NCI-H446 treated with DMSO at 0.1 percent for 48 hours (cell line): ENCODE data around the gene SCAI.
"Not testable (repeated sequence)": the region's sequence is repeated elsewhere in the genome, so short reads cannot be mapped to it uniquely, and the experiment has no call there.

ENCODE experiments used
- DNase-seq: peaks from one replicate; lab custom pipeline; 2025; lab: John Stamatoyannopoulos, UW

The SCAI gene

DNA sequence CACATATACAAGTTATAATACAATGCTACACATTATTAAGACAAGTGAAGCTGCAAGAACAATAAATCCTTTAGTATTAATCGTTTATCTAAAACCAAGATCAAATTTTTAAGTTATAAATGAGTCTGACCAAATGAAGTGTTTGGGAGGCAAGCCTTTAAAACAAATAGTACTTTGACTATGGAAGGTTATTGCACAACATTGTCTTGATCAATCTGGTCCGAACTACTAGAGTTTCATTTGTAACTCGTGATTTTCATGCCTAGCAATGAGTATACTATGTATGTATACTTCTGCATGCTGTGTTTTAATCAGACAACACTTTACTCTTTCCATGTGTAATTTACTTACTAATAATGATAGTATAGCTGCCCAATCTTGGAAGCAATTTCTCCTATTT lies 115.3 kb downstream of the SCAI start:
- DNase-seq: no peak

DNA sequence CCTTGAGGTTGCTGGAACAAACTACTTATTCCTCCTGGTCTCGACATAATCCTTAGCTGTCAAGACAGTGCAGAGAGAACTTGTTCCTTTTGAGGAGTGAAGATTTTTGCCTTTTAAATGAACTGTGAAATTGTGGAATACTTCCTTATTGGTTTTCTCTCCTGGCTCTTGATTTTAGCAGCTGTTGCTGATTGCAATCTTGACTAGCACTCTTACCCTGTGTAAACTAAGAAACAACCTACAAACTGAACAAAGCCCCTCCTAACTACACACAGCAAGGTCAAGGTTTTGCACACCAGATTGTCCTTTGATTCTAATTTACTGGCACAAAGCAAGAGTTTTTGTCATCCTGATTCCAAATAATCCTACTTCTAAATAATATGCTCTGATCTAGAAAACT lies 118.4 kb downstream of the SCAI start:
- DNase-seq: no peak

DNA sequence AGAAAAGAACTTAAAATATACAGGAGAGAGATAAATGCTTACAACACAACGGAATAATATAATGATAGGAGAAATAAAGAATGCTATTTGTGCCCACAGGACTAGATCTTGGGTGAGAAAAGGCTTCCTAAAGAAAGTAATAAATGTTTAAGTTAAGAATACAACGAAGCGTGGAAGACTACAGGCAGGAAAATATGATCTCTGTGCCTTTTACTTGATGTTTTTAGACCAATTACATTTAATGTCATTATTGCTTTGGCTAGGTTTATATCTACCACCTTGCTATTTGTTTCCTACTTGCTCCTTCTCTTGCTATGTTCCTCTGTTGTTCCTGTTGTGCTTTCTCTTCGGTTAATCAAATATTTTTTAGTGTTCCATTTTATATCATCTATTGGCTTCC lies 122.3 kb downstream of the SCAI start:
- no peak for DNase-seq

DNA sequence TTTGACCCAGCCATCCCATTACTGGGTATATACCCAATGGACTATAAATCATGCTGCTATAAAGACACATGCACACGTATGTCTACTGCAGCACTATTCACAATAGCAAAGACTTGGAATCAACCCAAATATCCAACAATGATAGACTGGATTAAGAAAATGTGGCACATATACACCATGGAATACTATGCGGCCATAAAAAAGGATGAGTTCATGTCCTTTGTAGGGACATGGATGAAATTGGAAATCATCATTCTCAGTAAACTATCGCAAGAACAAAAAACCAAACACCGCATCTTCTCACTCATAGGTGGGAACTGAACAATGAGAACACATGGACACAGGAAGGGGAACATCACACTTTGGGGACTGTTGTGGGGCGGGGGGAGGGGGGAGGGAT lies 127.7 kb downstream of the SCAI start:
- DNase-seq: not testable (repeated sequence)

DNA sequence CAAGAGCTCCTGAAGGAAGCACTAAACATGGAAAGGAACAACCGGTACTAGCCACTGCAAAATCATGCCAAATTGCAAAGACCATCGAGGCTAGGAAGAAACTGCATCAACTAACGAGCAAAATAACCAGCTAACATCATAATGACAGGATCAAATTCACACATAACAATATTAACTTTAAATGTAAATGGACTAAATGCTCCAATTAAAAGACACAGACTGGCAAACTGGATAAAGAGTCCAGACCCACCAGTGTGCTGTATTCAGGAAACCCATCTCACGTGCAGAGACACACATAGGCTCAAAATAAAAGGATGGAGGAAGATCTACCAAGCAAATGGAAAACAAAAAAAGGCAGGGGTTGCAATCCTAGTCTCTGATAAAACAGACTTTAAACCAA lies 131.3 kb downstream of the SCAI start:
- not testable (repeated sequence) for DNase-seq

DNA sequence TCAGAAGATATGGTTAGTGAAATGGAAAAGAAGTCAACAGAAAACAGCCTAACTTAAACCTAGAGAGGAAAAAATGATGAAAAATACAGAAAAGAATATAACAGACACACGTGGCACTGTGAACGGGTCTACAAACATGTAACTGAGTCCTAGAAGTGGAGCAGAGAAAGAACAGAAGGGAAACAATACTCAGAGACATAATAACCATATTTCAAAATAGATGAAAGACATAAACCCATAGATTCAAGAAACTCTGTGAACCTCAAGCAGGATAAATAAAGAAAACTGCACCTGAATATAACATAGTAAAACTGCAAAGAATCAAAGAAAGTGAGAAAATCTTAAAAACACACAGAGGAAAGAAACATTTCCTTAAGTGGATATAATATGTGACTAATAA lies 134.7 kb downstream of the SCAI start:
- no peak for DNase-seq

DNA sequence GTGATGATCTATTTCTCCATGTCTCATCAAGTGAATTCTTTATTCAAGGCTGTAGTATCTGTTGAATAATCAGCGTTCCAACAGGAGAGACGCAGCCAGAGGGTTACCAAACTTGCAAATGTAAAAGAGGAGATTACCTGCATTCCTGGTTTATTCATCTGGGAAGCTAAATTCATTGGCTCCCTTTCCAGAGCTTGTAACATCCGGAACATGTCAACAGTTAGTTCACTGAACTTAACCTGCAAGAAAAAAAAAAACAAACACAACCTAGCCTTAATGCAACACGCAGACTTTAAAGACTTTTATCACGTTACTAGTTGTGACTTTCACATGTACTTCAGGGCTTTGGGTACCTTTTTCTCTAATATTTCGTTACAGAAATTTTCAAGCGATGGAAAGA lies 140.0 kb downstream of the SCAI start:
- DNase-seq: no peak

DNA sequence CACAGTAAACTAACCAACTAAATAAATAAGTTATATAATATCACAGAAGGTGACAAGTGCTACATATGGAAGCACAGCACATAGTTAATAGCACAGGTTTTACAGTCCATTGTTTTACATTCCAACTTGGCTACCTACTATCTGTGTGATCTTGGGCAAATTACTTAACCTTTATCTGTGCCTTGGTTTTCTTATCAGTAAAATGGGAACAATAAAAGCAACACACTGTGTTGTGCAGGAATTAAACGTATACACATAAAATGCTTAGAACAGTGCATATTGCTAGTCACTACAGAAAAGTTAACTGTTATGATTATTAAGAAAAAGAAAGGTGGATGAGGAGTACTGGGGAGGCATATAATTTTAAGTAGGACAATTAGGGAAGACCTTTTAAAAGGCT lies 159.6 kb downstream of the SCAI start:
- no peak for DNase-seq

DNA sequence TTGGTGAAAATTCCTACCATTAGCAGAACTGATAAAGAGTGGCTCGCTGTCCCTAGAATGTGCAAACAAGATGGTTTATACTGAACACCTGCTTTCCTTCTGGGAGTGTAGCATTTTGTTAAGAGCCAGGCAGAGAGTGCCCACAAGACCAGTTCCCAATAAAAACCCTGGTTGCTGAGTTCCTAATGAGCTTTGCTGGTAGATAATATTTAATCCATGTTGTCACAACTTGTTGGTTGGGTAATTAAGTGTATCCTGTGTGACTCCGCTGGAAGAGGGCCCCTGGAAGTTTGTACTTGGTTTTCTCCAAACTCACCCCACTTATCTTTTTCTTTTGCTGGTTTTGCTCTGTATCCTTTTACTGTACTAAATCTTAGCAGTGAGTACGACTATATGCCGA lies 162.9 kb downstream of the SCAI start:
- no peak for DNase-seq

DNA sequence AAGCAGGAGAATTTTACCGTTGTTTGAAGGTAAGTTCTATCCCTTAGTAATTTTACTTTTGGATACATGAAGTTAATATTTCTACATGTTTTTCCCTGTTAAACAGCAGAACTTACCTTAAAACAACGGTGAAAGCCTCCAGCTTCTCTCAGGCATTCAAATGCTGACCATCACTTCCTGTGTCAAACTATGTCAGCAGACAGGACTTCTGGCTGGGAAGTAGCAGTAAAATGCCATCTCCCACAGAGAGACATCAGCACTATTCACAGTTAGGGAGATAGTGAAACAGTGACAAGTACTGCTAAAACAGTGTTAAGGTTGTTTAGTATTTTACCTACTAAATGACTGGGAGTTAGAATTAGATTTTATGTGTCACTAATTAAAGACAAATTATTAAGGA lies 168.2 kb downstream of the SCAI start:
- no peak for DNase-seq

DNA sequence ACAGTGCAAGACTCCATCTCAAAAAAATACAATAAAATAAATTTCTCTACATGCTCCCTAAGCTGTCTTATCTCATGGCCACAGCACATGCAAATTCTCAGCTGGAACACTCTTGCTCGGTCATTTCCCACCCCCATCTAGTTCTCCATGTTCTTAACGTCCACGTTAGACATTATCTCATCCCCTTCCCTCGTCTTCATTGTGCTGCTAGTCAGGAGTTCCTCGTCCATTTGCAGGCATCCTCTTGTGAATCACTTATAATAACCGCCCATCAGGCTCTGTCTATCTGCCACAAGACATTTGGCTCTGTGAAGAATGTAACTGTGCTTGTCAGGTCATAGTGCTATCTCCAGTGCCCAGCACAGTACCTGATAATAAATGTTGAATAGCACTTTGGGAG lies 169.5 kb downstream of the SCAI start:
- DNase-seq: no peak

DNA sequence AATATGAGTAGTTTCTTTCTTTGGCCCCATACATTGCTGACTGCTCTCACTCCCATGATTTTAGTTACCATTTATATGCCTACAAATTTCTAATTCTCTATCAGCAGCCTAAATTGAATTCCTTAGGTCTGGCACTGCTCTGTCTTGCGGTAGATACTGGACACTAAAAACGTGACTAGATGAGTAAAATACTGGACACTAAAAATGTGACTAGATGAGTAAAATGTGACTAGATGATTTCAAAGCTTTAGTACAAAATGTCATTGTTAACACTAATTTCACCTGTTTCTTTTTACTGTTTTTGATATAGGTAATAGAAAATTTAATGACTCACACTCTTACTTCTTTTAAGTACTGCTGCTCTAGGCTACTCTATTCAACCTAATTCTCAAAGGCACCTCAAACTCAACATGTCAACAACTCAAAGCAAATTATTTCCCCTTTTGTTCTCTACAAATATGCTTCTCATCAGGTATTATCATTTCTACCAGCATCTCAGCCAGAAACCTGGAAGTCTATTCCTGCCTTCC lies 171.0 kb downstream of the SCAI start:
- no peak for DNase-seq

DNA sequence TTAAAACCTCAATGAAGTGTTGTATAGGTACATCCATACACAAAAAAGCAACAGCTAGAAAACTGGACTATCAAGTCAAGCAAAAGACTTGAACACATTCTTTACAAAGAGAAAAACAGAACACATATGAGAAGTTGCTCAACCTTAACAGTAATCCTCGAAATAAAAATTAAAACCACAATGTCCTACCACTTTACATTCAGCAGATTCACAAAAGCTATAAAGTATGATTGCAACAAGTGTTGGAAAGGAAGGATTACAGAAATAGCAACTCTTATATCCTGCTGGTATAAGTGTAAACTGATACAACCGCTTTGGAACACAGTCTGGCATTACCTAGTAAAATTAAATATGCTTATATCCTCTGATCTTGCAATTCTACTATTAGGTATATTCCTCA lies 173.9 kb downstream of the SCAI start:
- DNase-seq: no peak

DNA sequence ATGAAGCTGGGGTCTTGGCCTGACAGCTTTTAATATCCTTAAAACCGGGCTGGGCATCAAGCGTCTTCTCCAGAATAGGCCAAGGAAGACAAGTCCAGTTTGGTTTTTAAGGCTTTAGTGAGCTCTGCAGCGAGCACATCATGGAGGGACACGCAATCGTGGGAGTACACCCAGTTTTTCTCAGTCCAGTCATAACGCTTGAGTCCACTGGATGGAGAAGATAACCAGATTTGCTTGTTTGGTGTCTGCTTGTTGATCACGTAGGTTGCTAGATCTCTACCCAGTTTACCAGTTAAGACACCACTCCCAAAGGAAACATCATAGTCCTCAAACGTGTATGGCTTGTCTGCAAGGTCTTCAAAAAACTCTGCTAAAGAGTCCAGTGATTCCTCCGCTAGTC lies 175.1 kb downstream of the SCAI start:
- DNase-seq: no peak

DNA sequence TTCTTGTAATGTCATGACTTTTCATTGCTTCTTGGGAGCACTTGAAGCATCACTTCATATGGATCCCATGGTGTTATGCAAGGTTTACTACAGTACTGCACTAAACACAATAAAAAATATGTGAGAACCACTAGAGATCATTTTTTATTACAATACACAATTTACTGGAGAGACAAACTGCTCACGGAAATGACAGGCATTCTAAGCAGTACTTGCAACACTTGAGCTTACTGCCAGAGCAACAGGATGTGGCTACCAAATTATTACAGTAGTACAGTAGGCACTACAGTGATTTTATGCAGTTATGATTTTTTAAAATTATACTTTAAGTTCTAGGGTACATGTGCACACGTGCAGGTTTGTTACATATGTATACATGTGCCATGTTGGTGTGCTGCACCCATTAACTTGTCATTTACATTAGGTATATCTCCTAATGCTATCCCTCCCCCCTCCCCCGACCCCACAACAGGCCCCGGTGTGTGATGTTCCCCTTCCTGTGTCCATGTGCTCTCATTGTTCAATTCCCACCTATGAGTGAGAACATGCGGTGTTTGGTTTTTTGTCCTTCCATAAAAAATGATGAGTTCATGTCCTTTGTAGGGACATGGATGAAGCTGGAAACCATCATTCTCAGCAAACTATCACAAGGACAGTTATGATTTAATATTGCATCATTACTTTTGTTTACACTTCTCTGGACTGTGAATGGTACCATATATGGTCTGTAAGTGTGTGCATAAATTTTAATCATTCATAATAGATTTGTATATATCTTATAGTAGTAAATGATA lies 177.4 kb downstream of the SCAI start:
- not testable (repeated sequence) for DNase-seq

DNA sequence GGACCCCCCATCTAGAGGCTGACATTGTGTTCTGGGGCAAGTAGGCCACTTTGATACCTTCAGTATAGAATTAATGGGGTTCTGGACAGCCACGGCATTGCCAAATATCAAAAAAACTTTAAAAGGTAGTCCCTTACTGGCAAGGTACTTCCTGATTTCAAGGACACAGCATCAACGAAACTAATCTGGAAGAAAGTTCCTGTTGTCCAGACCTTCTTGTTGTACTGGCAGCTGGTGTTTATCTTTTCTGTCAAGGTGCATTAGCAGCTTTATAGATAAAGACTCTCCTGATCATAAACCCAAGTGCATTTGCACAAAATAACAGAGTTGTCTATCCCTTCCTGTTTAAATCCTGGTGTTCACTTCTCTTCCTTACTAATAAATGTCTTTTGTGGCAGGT lies 178.7 kb downstream of the SCAI start:
- DNase-seq: no peak

DNA sequence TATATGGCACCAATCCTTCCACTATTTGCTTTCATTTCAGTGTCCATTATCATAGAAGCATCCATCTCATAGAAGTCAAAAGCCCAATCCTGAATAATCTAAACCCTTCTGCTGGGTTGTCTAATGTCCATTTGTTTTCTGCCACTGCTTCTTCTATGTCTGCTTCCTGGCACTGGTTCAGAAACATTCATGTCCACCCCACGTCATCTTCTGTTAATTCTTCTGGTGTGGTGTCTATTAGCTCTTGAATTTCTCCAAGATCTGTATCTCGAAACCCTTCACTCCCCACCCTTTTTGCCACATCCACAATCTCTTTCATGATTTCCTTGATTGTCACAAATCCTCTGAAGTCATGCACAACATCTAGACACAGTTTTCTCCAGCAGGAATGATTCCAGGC lies 179.3 kb downstream of the SCAI start:
- DNase-seq: no peak

DNA sequence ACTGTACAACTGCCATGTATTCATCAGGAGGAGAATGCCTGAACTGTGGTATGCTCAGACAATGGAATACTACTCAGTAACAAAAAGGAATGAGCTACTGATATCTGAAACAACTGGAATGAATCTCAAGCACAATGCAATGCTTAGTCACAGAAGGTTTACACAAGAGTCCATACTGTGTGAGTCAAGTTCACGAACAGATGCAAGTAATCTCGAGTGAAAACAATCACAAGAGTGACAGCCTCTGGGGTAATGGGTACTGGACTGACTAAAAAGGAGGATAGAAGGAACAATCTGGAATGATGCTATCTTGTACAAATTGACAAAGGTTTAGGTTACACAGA lies 182.9 kb downstream of the SCAI start:
- no peak for DNase-seq

DNA sequence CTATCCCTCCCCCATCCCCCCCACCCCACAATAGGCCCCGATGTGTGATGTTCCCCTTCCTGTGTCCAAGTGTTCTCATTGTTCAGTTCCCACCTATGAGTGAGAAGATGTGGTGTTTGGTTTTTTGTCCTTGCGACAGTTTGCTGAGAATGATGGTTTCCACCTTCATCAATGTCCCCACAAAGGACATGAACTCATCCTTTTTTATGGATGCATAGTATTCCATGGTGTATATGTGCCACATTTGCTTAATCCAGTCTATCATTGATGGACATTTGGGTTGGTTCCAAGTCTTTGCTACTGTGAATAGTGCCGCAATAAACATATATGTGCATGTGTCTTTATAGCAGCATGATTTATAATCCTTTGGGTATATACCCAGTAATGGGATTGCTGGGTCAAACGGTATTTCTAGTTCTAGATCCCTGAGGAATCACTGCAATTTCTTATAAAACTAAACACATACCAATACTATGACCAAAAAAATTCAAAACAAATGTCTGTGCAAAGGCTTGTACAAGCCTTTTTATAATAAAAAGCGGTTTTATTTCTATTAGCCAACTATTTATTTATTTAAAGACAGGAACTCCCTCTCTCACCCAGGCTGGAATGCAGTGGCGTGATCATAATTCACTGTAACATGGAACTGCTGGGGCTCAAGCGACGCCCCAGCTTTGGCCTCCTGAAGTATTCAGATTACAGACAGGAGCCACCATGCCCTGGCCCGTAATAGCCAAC lies 183.5 kb downstream of the SCAI start:
- DNase-seq: not testable (repeated sequence)

DNA sequence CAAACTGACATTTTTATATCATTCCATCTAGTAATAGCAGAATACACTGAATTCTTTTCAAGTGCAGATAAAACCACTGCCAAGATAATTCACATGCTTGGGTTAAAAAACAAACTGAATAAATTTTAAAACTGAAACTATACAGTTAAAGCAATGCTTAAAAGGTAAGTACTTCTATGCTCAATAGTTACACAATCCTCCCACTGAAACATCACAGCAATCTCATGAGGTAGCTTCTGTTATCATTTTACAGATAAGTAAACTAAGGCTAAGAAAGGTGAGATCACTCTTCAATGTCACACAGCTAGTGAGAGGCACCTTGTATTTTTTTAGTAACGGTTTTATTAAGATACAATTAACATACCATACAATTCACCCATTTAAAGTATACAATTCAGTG lies 189.1 kb downstream of the SCAI start:
- DNase-seq: no peak

DNA sequence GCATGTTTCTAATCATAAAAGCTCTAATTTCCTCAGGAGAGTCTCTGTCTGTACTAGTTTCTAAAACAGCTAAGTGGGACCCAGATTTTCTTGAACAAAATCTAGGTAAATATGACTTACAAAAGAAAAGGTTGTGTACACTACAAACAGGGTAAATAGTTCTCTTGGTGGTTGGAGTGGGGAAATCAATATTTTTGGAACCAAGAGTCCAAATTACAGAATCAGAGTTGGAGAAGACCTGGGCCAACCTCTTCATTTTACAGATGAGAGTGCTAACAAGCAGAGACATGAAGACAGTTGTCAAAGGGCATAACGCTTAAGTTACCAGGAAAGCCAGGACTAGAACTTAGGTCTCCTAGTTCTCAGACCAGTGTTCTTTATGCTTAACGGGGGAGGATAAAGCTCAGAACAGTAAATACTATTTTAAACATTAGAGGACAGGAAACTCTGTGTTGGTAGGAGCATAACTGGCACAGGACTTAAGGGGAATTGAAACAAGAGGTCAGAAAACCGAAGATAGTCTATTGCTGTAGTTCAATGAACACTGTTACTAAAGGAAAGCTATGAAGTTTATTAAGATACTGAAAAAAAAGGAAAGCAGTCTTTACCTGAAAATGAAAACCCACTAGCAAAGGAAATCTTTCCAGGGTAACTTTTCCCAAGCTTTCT lies 193.1 kb downstream of the SCAI start:
- no peak for DNase-seq

DNA sequence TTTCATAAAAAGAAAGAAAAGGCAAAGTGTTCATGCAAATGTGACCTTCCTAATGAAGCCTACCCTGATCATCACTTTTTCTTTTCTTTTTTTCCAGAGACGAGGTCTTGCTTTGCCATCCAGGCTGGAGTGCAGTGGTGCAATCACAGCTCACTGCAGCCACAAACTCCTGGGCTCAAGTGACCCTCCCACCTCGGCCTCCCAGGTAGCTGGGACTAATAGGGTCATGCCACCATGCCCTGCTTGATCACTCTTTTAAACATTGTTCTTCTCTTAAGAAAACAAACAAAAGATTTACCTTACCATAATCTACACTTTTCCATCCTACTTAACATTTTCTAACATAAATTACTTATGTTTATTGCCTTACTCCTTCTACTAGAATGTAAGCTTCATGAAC lies 193.9 kb downstream of the SCAI start:
- DNase-seq: no peak
